DOHH2 (cell line): Measurements from ENCODE around the gene PKN1.

ENCODE experiments used
- H3F3A ChIP-seq: fragments of 200-600 bp; sonication (generic), shearing (Covaris generic); 2 replicates; pipeline ENCODE4 v1.6.0; 2016; ENCODE audit warnings: antibody characterized with exemption, mild to moderate bottlenecking; ENCODE audit not compliant: control insufficient read depth, insufficient read depth
- H3K27ac ChIP-seq: fragments of 200-600 bp; sonication (generic); 2 replicates; pipeline ENCODE4 v1.5.1; 2014; ENCODE audit warnings: low read depth, mild to moderate bottlenecking, low read length, moderate library complexity
- H3K27me3 ChIP-seq: fragments of 200-600 bp; sonication (generic); 2 replicates; pipeline ENCODE4 v1.6.1; 2014; ENCODE audit warnings: mild to moderate bottlenecking, low read length, mixed read lengths; ENCODE audit not compliant: control insufficient read depth
- H3K36me3 ChIP-seq: fragments of 200-600 bp; sonication (generic); 2 replicates; pipeline ENCODE4 v1.6.1; 2014; ENCODE audit warnings: mild to moderate bottlenecking, low read length, moderate library complexity, mixed read lengths; ENCODE audit not compliant: control insufficient read depth
- H3K4me1 ChIP-seq: fragments of 200-600 bp; sonication (generic); 2 replicates; pipeline ENCODE4 v1.6.1; 2014; ENCODE audit warnings: mild to moderate bottlenecking, low read length, mixed read lengths; ENCODE audit not compliant: control insufficient read depth
- H3K4me2 ChIP-seq: fragments of 200-600 bp; sonication (generic); 2 replicates; pipeline ENCODE4 v1.6.0; 2014; ENCODE audit warnings: mild to moderate bottlenecking, low read length, moderate library complexity
- H3K4me3 ChIP-seq: fragments of 200-600 bp; sonication (generic); 2 replicates; pipeline ENCODE4 v1.5.1; 2014; ENCODE audit warnings: mild to moderate bottlenecking, low read length, mixed read lengths
- H3K79me2 ChIP-seq: fragments of 200-600 bp; sonication (generic); 2 replicates; pipeline ENCODE4 v1.6.1; 2014; ENCODE audit warnings: mild to moderate bottlenecking, low read length, mixed read lengths; ENCODE audit not compliant: control insufficient read depth
- H3K9me2 ChIP-seq: fragments of 200-600 bp; sonication (generic); replicated peaks from 2 replicates; pipeline ENCODE4 v1.6.1; 2014; ENCODE audit warnings: mild to moderate bottlenecking, low read length, mixed read lengths; ENCODE audit not compliant: control insufficient read depth
- H3K9me3 ChIP-seq: fragments of 200-600 bp; sonication (generic); 2 replicates; pipeline ENCODE4 v1.6.1; 2014; ENCODE audit warnings: antibody characterized with exemption, low read length, mixed read lengths; ENCODE audit not compliant: control insufficient read depth, insufficient read depth
- H4K20me1 ChIP-seq: fragments of 200-600 bp; sonication (generic); 2 replicates; pipeline ENCODE4 v1.6.0; 2014; ENCODE audit warnings: low read depth, mild to moderate bottlenecking, antibody characterized with exemption, low read length, moderate library complexity; ENCODE audit not compliant: control insufficient read depth, insufficient read depth
- EZH2phosphoT487 ChIP-seq: fragments of 200-600 bp; sonication (generic); IDR thresholded peaks from 2 replicates; pipeline ENCODE4 v1.6.1; 2017; ENCODE audit warnings: borderline replicate concordance, mild to moderate bottlenecking, antibody characterized with exemption, low read length, moderate library complexity, mixed read lengths
- TF ChIP-seq, protein P1 (sequence below): fragments of 200-600 bp; sonication (generic); IDR thresholded peaks from one replicate; pipeline ENCODE4 v1.5.1; 2014; ENCODE audit warnings: antibody characterized with exemption, mild to moderate bottlenecking, low read depth, low read length; ENCODE audit not compliant: poor library complexity, severe bottlenecking

PKN1 gene

DNA sequence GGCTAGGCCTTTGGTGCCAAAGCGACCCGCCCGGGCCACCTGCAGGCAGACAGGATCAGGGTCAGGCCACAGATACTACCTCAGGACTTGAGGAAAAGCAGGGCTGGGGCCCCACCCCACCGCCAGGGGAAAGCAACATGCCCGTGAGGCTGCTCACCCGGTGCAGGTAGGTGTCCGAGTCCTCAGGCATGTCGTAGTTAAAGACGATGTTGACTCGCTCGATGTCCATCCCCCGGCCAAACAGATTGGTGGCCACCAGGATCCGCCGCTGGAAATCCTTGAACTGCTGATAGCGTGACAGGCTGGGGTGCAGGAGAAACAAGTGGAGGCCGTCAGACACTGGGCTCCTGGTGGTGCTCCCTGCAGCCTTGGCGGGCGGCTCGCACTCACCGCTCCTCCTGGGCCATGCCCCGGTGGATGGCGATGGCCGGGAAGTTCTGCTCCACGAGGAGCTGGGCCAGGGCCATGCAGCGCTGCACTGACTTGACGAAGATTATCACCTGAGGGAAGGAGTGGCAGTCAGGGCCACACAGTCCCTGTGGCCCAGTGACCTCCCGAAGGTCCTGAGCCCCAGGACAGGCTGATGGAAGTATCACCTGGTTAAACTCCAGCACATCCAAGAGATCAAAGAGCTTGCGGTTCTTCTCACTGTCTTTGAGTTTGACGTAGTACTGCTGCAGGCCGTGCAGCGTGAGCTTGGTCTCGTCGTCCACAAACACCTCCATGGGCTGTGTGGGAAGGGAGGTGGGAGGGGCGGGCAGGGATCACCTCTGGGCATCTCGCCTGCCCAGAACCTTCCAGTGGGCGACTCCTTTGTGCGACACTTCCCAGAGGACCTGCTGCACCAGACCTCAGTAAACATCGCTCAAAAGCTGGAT is 23.7 kb upstream of the PKN1 start:
- H3K4me3 ChIP-seq = no peak overlapping the region
- no peak overlapping the region for H3K27ac ChIP-seq
- no peaks in the 10 kb centered on the region for H3K9me2 ChIP-seq
- peaks cover 37% of the 10 kb centered on the region for H3K79me2 ChIP-seq
- H3K4me1 ChIP-seq = peaks cover 16% of the 10 kb centered on the region
- no peak overlapping the region for H3K4me2 ChIP-seq
- H3F3A ChIP-seq = peaks cover 52% of the 10 kb centered on the region
- H3K9me3 ChIP-seq = no peaks in the 10 kb centered on the region
- peaks cover 80% of the 10 kb centered on the region for H3K36me3 ChIP-seq
- no peaks in the 10 kb centered on the region for H3K27me3 ChIP-seq
- TF ChIP-seq, protein P1, sequence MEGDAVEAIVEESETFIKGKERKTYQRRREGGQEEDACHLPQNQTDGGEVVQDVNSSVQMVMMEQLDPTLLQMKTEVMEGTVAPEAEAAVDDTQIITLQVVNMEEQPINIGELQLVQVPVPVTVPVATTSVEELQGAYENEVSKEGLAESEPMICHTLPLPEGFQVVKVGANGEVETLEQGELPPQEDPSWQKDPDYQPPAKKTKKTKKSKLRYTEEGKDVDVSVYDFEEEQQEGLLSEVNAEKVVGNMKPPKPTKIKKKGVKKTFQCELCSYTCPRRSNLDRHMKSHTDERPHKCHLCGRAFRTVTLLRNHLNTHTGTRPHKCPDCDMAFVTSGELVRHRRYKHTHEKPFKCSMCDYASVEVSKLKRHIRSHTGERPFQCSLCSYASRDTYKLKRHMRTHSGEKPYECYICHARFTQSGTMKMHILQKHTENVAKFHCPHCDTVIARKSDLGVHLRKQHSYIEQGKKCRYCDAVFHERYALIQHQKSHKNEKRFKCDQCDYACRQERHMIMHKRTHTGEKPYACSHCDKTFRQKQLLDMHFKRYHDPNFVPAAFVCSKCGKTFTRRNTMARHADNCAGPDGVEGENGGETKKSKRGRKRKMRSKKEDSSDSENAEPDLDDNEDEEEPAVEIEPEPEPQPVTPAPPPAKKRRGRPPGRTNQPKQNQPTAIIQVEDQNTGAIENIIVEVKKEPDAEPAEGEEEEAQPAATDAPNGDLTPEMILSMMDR = no peak
- TF ChIP-seq EZH2phosphoT487 = no peak
- peaks cover 34% of the 10 kb centered on the region for H4K20me1 ChIP-seq

DNA sequence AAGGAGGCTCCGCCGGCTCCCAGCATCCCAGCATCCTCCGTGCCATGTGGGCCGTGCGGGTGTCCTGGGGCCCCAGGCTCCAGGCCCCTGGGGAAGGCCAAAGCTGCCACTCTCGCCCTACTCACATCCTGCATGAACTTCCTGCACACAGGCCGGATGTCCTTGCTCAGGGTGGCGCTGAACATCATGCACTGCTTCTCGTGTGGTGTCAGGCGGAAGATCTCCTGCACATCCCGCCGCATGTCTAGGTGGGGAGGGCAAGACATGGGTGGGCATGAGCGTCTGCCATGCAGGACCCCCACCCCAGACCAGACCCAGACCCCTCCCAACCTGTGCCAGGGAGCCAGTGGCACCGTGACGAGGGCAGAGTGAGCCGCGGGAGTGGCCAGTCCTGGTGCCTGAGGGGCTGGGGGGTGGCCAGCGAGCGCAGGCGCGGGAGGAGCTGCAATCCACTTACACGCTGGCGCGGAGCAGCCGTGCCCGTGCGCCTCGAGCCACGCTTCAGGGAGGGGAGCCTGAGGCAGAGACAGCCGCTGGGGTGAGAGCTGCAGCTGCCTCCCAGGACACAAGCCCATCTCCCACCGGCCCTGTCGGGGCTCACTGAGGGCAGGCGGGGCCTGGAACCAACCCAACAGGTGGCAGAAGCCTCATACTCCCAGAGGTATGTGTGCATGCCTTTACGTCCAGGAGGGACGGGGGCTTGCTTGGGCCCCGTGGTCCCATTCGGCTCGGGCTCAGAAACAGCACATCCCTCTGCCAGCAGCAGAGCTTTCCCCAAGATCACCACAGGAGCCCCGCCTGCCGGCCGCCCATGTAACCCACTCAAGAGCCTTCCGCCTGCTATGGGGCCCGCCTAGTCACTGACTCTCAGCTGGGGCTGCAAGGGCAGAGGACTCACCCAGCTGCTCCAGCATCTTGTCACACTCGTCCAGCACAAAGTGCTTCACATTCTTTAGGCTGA is 22.7 kb upstream of the PKN1 start:
- TF ChIP-seq EZH2phosphoT487 = no peak
- TF ChIP-seq, protein P1 = no peak
- no peaks in the 10 kb centered on the region for H3K9me2 ChIP-seq
- no peaks in the 10 kb centered on the region for H3K27me3 ChIP-seq
- H3K4me1 ChIP-seq = peaks cover 16% of the 10 kb centered on the region
- peaks cover 90% of the 10 kb centered on the region for H3K36me3 ChIP-seq
- no peak overlapping the region for H3K27ac ChIP-seq
- H4K20me1 ChIP-seq = peaks cover 39% of the 10 kb centered on the region
- no peaks in the 10 kb centered on the region for H3K9me3 ChIP-seq
- no peak overlapping the region for H3K4me2 ChIP-seq
- H3K79me2 ChIP-seq = peaks cover 47% of the 10 kb centered on the region
- H3F3A ChIP-seq = peaks cover 52% of the 10 kb centered on the region
- no peak overlapping the region for H3K4me3 ChIP-seq

DNA sequence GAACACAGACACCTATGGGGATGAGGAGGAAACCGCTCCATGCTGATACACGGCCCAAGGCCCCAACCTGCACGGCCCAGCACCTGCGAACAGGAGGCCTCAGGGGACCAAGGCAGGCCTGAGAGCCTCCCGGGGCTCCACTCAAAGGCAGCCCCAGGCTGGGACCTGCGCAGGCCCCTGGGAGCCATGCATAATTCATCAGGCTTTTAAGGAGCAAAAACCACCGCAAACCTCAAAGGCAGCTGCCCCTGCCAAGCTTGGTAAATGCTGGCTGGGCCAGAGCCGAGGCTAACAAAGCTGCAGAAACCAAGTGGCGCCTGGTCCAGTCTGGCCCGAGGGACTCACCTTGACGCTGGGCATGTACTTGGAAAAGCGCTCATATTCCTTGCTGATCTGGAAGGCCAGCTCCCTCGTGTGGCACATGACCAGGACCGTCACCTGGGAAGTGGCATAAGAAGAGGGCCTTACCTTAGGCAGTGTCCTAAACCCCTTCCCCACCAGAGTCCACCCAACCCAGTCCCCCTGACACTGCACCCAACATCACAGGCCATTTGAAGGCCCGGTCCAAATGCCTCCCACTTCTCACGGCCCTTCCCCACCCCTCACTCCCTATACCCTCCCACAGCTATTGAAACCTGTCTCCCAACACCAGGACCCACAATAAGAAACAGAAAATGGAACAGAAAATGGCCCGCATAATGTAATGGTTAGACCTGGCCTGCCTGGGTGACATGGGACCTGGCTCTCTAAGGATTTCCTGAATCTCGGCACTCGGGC is 21.8 kb upstream of the PKN1 start:
- Histone ChIP-seq H3K27me3 (no peaks in the 10 kb centered on the region), H3K9me3 (no peaks in the 10 kb centered on the region), H4K20me1 (peaks cover 48% of the 10 kb centered on the region), H3F3A (peaks cover 55% of the 10 kb centered on the region), H3K36me3 (peaks cover 99% of the 10 kb centered on the region), H3K27ac (no peak overlapping the region), H3K79me2 (peaks cover 57% of the 10 kb centered on the region), H3K9me2 (no peaks in the 10 kb centered on the region), H3K4me2 (no peak overlapping the region), H3K4me1 (peaks cover 20% of the 10 kb centered on the region), H3K4me3 (no peak overlapping the region)
- no peak for TF ChIP-seq EZH2phosphoT487
- TF ChIP-seq, protein P1 = no peak
